ENCODE results near the gene KNSTRN. TPM values are rescaled to one million over a fixed set of nuclear protein-coding genes. Genes with fewer than 3 reads are reported as not detected.

KNSTRN gene
- total RNA-seq, 1 experiment from 2014 or later, result 115 TPM

- TF ChIP-seq EZH2 (IDR thresholded peaks at IDR 0.05; ENCODE audit: low read length, unreplicated experiment), result no peak
- no peak for TF ChIP-seq CTCF (conservative IDR thresholded peaks at IDR 0.05; ENCODE audit: low read depth, low read length)
- TF ChIP-seq EZH2phosphoT487 (IDR thresholded peaks at IDR 0.05; ENCODE audit: borderline replicate concordance, low read length), result no peak
- H3K9me2 ChIP-seq (replicated peaks; ENCODE audit: low read length), result no peaks in the 10 kb centered on the region
- DNase-seq (no peak), ATAC-seq (no peak)
- H3K9ac ChIP-seq (ENCODE audit: low read length), result no peak overlapping the region
- no TSS peak for BruUV-seq (replicated peaks)
- H2AFZ ChIP-seq (ENCODE audit: low read length), result no peak overlapping the region
- peaks cover 22% of the 10 kb centered on the region for H3K4me1 ChIP-seq (ENCODE audit: insufficient read depth, low read length)
- no peak overlapping the region for H3K4me3 ChIP-seq (ENCODE audit: low read length)
- H3K36me3 ChIP-seq (ENCODE audit: low read depth, low read length), result no peaks in the 10 kb centered on the region
- peaks cover 15% of the 10 kb centered on the region for H3K79me2 ChIP-seq (ENCODE audit: low read length)
- CTCF ChIA-PET, result no interaction called here
- no peak overlapping the region for H3K4me2 ChIP-seq (ENCODE audit: low read length)
- intact Hi-C loops (cut with micrococcal nuclease), result no loop called here
- no peak overlapping the region for H3K27ac ChIP-seq (ENCODE audit: low read length)
- H3F3A ChIP-seq (ENCODE audit: low read length, unreplicated experiment), result no peaks in the 10 kb centered on the region
- no peaks in the 10 kb centered on the region for H3K27me3 ChIP-seq (ENCODE audit: low read length)
- POLR2A ChIA-PET (ENCODE audit: unreplicated experiment), result no interaction called here
- no peaks in the 10 kb centered on the region for H3K9me3 ChIP-seq (ENCODE audit: low read length)
- H4K20me1 ChIP-seq (ENCODE audit: low read length), result peaks cover 9% of the 10 kb centered on the region; the same call in 1 of the 2 replicates
Measured at GRCh38 chr15:40437752-40438687, 55.5 kb downstream of the KNSTRN start.

GRCh38 chr15:40438712-40439111 lies 56.2 kb downstream of the KNSTRN start:
- intact Hi-C loops (cut with micrococcal nuclease), result no loop called here
- ChIA-PET CTCF (no interaction called here), POLR2A (ENCODE audit: unreplicated experiment) (no interaction called here)
- Histone ChIP-seq H4K20me1 (ENCODE audit: low read length) (peaks cover 16% of the 10 kb centered on the region; the same call in 1 of the 2 replicates), H3K79me2 (ENCODE audit: low read length) (peaks cover 22% of the 10 kb centered on the region), H3K9me3 (ENCODE audit: low read length) (no peaks in the 10 kb centered on the region), H3K4me1 (ENCODE audit: insufficient read depth, low read length) (peaks cover 26% of the 10 kb centered on the region), H3F3A (ENCODE audit: low read length, unreplicated experiment) (no peaks in the 10 kb centered on the region), H3K9ac (ENCODE audit: low read length) (no peak overlapping the region), H3K36me3 (ENCODE audit: low read depth, low read length) (no peaks in the 10 kb centered on the region), H2AFZ (ENCODE audit: low read length) (no peak overlapping the region), H3K27me3 (ENCODE audit: low read length) (no peaks in the 10 kb centered on the region), H3K4me3 (ENCODE audit: low read length) (no peak overlapping the region), H3K9me2 (replicated peaks; ENCODE audit: low read length) (no peaks in the 10 kb centered on the region), H3K4me2 (ENCODE audit: low read length) (no peak overlapping the region), H3K27ac (ENCODE audit: low read length) (no peak overlapping the region)
- no peak for DNase-seq
- no TSS peak for BruUV-seq (replicated peaks)
- no peak for TF ChIP-seq EZH2 (IDR thresholded peaks at IDR 0.05; ENCODE audit: low read length, unreplicated experiment)
- no peak for TF ChIP-seq CTCF (conservative IDR thresholded peaks at IDR 0.05; ENCODE audit: low read depth, low read length)
- TF ChIP-seq EZH2phosphoT487 (IDR thresholded peaks at IDR 0.05; ENCODE audit: borderline replicate concordance, low read length), result no peak
- ATAC-seq, result no peak

Measured in PC-3 (cell line).